Peyer's patch (tissue), 4 donors: Measurements from ENCODE around the gene CIB4. TPM values are rescaled to one million over a fixed set of nuclear protein-coding genes. Genes with fewer than 3 reads are reported as not detected.

ENCODE experiments used
- DNase-seq, 3 donors: peaks; one replicate each; pipeline ENCODE4 v3.0.0-alpha.2; 2017 to 2019
- H3K27ac ChIP-seq, 4 donors: fragments of 200-600 bp; sonication (generic); one replicate each; pipeline ENCODE4 v1.5.1; 2016 to 2019
- H3K27me3 ChIP-seq, 2 donors: fragments of 200-600 bp; sonication (generic); one replicate each; pipeline ENCODE4 v1.5.1; 2019
- H3K36me3 ChIP-seq, 3 donors: fragments of 200-600 bp; sonication (generic); one replicate each; pipeline ENCODE4 v1.5.1; 2016 to 2019
- H3K4me1 ChIP-seq, 4 donors: fragments of 200-600 bp; sonication (generic); one replicate each; pipeline ENCODE4 v1.5.1; 2016 to 2019
- H3K4me3 ChIP-seq, 4 donors: fragments of 200-600 bp; sonication (generic); 1 replicate in 3 of 4; 2 replicates in 1 of 4; pipeline ENCODE4 v1.5.1; 2016 to 2019; ENCODE audit warnings: mild to moderate bottlenecking in 1 of 4
- H3K9me3 ChIP-seq, 4 donors: fragments of 200-600 bp; sonication (generic); one replicate each; pipeline ENCODE4 v1.5.1; 2016 to 2019; ENCODE audit warnings: mild to moderate bottlenecking in 1 of 4
- POLR2A ChIP-seq, 2 donors: fragments of 450-650 bp; IDR thresholded peaks; one replicate each; pipeline ENCODE4 v1.5.1; 2017; ENCODE audit warnings: antibody characterized with exemption in 2 of 2, mild to moderate bottlenecking in 2 of 2, moderate library complexity in 2 of 2
- total RNA-seq, 4 donors: library from RNA; depleted of rRNA; stranded (reverse); fragments of >200 nt; gene quantifications; one replicate each; pipeline ENCODE4 v1.1.0, GENCODE V29; 2016
- TF ChIP-seq, protein P1 (sequence below), 6 experiments: fragments of 450-650 bp in 4 of 6; fragments of 200-600 bp in 2 of 6; sonication (generic) in 1 of 6; IDR thresholded peaks; one replicate each; pipeline ENCODE4 v1.5.1; 2017 to 2019; ENCODE audit warnings: antibody characterized with exemption in 6 of 6, mild to moderate bottlenecking in 3 of 6, moderate library complexity in 1 of 6

CIB4 gene
- total RNA-seq, 4 donors from 2014 or later: not detected

DNA sequence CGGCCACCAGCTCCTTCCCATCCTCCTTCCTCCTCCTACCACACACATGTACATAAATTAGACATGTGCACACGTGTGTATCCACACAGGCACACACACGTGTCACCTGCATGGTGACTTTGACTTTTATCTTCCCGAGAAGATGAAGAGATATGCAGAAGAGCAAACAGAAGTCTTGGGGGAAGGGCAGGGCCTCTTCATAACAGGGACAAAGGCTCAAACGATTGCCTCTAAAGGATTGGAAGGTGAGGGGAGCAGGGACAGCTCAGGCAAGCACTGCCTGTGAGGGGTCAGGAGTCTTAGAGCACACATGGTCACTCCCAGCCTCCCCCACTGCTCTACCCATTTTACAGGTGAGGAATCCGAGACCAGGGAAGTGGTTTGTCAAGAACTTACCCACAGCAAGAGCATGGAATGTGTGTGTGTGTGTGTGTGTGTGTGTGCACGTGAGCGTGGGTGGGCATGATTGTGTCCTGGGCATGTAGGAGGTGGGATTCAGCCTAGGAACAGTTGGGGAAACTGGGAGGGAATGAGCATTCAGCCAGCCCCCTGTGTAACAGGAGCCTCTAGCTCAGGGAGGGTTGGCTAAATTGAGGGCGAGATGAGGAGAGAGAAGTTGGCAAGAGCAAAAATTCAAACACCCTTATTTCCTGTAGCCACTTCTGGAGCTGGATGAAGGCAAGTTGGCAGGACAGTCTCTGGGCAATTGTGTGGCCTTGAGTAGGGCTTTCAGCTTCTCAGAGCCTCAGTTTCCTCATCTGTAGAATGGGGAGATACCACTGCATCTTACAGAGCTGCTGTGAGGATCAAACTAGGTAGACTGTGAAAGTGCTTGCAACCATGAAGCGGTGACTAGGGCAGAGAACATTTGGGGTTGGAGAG is 24.2 kb downstream of the CIB4 start:
- H3K4me3 ChIP-seq: no peak overlapping the region
- no peaks in the 10 kb centered on the region for H3K27me3 ChIP-seq
- DNase-seq: no peak
- TF ChIP-seq, protein P1, sequence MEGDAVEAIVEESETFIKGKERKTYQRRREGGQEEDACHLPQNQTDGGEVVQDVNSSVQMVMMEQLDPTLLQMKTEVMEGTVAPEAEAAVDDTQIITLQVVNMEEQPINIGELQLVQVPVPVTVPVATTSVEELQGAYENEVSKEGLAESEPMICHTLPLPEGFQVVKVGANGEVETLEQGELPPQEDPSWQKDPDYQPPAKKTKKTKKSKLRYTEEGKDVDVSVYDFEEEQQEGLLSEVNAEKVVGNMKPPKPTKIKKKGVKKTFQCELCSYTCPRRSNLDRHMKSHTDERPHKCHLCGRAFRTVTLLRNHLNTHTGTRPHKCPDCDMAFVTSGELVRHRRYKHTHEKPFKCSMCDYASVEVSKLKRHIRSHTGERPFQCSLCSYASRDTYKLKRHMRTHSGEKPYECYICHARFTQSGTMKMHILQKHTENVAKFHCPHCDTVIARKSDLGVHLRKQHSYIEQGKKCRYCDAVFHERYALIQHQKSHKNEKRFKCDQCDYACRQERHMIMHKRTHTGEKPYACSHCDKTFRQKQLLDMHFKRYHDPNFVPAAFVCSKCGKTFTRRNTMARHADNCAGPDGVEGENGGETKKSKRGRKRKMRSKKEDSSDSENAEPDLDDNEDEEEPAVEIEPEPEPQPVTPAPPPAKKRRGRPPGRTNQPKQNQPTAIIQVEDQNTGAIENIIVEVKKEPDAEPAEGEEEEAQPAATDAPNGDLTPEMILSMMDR (IDR thresholded peaks at IDR 0.05): no peak
- no peak for TF ChIP-seq POLR2A (IDR thresholded peaks at IDR 0.05)
- no peaks in the 10 kb centered on the region for H3K36me3 ChIP-seq
- H3K9me3 ChIP-seq: no peaks in the 10 kb centered on the region
- H3K27ac ChIP-seq: no peak overlapping the region
- peaks cover 0 to 29% (median 0%) of the 10 kb centered on the region in 4 donors for H3K4me1 ChIP-seq

DNA sequence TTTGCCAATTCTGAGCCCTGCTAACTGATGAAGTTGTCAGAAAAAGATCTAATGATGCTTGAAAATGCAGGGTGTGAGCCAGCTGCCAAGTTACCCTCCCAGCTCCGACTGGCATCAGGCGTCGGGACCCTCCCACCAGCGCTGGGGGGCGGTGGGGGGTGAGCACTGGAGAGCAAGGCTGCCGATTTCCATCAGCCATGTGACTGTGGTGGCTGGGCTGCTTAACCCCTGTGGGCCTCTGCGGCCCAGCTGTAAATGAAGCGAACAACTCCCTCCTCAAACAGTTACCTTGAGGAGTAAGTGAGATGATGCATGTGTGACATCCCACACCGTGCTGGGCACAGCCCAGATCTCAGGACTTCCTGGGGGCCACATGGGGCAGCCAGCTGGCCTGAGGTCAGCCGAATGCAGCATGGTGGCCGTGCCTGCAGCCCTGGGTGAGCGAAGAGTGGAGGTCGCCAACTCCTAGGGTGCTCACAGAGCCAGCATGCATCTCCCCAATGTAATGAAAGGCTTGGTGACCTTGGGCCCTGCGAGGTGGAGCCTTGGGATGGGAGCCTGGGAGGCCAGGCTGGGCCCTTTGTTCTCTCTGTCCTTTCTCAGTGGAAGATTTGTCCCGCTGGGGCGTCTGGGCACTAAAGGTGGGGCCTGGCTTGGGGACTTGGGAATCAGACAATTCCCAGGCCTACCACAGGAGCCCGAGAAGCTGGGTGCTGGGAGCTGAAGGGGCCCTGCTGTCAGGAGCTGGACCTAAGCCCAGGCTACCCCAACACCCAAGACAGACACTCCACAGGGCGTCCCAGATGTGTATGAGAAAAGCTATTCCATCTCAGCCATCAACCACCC is 25.1 kb downstream of the CIB4 start:
- H3K9me3 ChIP-seq: no peaks in the 10 kb centered on the region
- no peak for TF ChIP-seq POLR2A (IDR thresholded peaks at IDR 0.05)
- TF ChIP-seq, protein P1 (IDR thresholded peaks at IDR 0.05): no peak
- peaks cover 0 to 29% (median 0%) of the 10 kb centered on the region in 4 donors for H3K4me1 ChIP-seq
- H3K4me3 ChIP-seq: no peak overlapping the region
- no peaks in the 10 kb centered on the region for H3K27me3 ChIP-seq
- no peaks in the 10 kb centered on the region for H3K36me3 ChIP-seq
- H3K27ac ChIP-seq: no peak overlapping the region
- peak in 1 of 3 donors; percentile 38 for DNase-seq

DNA sequence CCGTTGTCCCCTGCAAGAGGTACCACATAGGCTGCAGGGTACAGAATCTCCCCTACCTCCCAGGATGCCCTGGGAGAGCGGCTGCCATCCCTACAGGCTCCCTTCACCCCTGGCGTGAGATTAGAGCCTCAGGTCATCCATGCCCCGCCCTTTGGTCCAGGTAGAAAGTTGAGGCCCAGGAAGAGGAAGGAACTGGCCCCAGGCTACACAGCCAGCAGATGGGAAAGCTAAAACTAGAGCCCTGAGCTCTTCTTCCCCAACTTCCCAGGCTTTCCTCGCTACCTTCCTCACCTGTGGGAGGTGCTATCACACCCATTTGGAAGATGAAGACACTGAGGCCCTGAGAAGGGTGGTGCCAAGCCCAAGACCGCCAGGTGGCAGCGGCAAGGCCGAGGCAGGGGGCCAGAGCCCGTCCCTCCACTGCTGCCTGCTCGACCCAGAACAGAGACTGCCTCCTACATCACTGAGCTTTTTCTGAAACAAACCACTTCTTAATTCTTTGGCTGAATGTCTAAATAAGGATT is 25.8 kb downstream of the CIB4 start:
- Histone ChIP-seq H3K27me3 (no peaks in the 10 kb centered on the region), H3K36me3 (no peaks in the 10 kb centered on the region), H3K27ac (no peak overlapping the region), H3K9me3 (no peaks in the 10 kb centered on the region), H3K4me1 (peaks cover 0 to 29% (median 0%) of the 10 kb centered on the region in 4 donors), H3K4me3 (no peak overlapping the region)
- DNase-seq: peak in 1 of 3 donors; percentile 37
- no peak for TF ChIP-seq POLR2A (IDR thresholded peaks at IDR 0.05)
- TF ChIP-seq, protein P1 (IDR thresholded peaks at IDR 0.05): no peak

DNA sequence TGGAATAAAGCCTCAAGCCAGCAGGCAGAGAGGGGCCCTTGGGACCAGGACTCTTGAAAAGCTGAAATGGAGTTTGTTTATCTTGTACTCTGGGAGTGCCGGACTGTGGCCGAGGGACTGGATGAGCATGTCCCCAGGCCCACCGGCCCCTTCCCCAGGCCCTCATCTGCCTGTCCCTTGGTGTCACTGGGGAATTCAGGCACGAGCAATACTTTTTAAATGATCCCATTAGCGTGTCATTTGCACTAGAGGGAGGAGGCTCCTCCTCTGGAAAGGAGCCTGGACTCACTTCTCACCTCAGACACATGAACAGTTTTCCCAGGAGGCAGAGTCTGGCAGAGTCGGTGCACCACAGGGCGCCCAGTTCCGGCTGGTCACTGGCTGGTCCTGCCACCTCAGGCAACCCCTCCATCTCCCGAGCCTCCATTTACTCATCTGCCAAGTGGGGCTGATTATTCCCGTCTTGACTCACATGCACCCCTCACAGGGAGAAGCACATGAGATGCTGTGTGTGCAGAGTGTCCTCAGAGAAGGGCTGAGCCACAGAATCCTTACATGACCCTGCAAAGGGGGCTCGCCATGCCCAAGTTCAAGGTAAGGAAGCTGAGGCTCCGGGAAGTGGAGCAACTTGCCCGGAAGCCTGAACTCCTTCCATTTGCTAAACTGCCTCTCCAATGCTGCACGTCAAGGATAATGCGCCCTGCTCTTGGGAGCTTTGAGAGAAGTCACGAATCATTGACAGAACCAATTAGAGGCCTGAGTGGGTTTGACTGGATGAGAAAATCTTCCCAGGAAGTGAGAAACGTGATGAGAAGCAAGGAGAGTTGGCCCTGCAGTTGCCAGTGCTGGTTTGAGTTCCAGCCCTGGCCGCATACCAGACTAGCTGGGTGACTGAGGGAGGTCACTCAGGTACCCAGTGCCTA is 26.7 kb downstream of the CIB4 start:
- Histone ChIP-seq H3K4me1 (peaks cover 0 to 29% (median 0%) of the 10 kb centered on the region in 4 donors), H3K27ac (peak overlapping the region in 1 of 4 donors; percentile 8)
- DNase-seq: peak in 1 of 3 donors; percentile 33

More for the DNA sequence above, 26.7 kb downstream of the CIB4 start:
- no peaks in the 10 kb centered on the region for H3K9me3 ChIP-seq
- H3K27me3 ChIP-seq: no peaks in the 10 kb centered on the region
- no peak overlapping the region for H3K4me3 ChIP-seq
- no peak for TF ChIP-seq POLR2A (IDR thresholded peaks at IDR 0.05)
- TF ChIP-seq, protein P1 (IDR thresholded peaks at IDR 0.05): no peak
- no peaks in the 10 kb centered on the region for H3K36me3 ChIP-seq
